Neural crest cell (in vitro differentiated cells): ENCODE data around the gene PRR5. TPM values are rescaled to one million over a fixed set of nuclear protein-coding genes. Genes with fewer than 3 reads are reported as not detected.
A peak's percentile ranks its signal among the peaks of the same experiment; 100 is the strongest.

ENCODE experiments used
- DNase-seq: peaks from one replicate; pipeline ENCODE4 v3.0.0; 2021; ENCODE audit warnings: low read depth, mixed read lengths, low spot score
- H3K27ac Mint-ChIP-seq: one replicate; pipeline ENCODE4 v1.8.0; 2021; ENCODE audit warnings: mild to moderate bottlenecking, mixed read lengths; ENCODE audit not compliant: unreplicated experiment
- H3K27me3 Mint-ChIP-seq: 2 replicates; pipeline ENCODE4 v1.8.0; 2021; ENCODE audit warnings: low read depth, mild to moderate bottlenecking, mixed read lengths
- H3K36me3 Mint-ChIP-seq: 2 replicates; pipeline ENCODE4 v1.8.0; 2021; ENCODE audit warnings: low read depth, mild to moderate bottlenecking, mixed read lengths
- H3K4me1 Mint-ChIP-seq: 2 replicates; pipeline ENCODE4 v1.8.0; 2021; ENCODE audit warnings: mixed read lengths
- H3K4me3 Mint-ChIP-seq: one replicate; pipeline ENCODE4 v1.8.0; 2021; ENCODE audit warnings: mild to moderate bottlenecking, mixed read lengths
- H3K9me3 Mint-ChIP-seq: 2 replicates; pipeline ENCODE4 v1.8.0; 2021; ENCODE audit warnings: mixed read lengths
- total RNA-seq: library from RNA; stranded (reverse); gene quantifications from 2 replicates; pipeline ENCODE4 v1.2.1, GENCODE V29; 2021
- TF ChIP-seq, protein P1 (sequence below): fragments of 200-600 bp; sonication (generic); conservative IDR thresholded peaks from 2 replicates; pipeline ENCODE4 v1.5.0; 2021; ENCODE audit warnings: antibody characterized with exemption, mild to moderate bottlenecking

Gene PRR5
- total RNA-seq, 1 donor from 2014 or later: 11.9 TPM

DNA sequence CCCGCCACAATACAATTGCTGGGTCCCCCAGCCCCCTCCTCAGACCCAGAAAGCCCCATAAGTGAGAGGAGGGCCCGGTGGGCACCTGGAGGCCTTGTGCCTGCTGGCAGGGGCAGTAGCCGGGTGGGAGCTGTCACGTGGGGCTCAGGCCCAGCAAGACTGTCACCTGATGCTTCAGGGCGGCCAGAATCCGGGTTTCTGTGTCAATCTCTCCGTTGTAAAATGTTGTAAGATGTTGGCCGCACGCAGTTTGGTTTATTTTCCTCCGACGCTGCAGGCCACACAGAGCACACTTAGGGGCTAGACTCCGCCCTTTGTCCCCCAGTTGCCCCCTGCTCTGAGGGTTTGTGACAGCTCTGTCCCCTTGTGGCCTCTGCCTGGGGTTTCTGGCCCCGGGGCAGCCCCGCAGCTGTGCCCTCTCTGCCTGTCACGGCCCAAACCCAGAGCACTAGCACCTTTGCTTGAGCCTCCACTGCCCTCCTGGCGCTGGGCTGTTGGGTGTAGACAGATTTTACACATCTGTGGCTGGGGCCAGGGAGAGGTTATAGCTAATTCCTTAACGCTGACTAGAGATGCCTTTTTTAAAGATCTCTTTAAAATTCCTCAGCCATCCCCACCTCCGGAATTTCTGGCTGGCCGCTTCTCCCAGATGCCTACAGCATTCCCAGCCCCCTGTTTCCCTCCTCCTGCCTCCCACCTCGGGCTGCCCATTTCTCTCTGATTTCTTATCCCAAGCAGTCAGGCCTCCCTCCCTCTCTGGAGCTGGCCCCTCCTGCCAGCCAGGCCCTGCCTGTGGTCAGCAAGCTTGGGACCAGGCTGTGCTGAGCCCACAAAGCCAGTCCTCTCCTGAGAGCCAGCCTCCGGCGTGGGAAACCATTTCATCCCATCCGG lies 3.2 kb upstream of the PRR5 start:
- no peak for DNase-seq
- Mint-ChIP-seq H3K27ac (peak overlapping the region; percentile 75), H3K9me3 (no peaks in the 10 kb centered on the region), H3K27me3 (peaks cover 12% of the 10 kb centered on the region), H3K36me3 (no peaks in the 10 kb centered on the region), H3K4me1 (peaks cover 31% of the 10 kb centered on the region), H3K4me3 (peak overlapping the region; percentile 72)
- TF ChIP-seq, protein P1, sequence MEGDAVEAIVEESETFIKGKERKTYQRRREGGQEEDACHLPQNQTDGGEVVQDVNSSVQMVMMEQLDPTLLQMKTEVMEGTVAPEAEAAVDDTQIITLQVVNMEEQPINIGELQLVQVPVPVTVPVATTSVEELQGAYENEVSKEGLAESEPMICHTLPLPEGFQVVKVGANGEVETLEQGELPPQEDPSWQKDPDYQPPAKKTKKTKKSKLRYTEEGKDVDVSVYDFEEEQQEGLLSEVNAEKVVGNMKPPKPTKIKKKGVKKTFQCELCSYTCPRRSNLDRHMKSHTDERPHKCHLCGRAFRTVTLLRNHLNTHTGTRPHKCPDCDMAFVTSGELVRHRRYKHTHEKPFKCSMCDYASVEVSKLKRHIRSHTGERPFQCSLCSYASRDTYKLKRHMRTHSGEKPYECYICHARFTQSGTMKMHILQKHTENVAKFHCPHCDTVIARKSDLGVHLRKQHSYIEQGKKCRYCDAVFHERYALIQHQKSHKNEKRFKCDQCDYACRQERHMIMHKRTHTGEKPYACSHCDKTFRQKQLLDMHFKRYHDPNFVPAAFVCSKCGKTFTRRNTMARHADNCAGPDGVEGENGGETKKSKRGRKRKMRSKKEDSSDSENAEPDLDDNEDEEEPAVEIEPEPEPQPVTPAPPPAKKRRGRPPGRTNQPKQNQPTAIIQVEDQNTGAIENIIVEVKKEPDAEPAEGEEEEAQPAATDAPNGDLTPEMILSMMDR: no peak

DNA sequence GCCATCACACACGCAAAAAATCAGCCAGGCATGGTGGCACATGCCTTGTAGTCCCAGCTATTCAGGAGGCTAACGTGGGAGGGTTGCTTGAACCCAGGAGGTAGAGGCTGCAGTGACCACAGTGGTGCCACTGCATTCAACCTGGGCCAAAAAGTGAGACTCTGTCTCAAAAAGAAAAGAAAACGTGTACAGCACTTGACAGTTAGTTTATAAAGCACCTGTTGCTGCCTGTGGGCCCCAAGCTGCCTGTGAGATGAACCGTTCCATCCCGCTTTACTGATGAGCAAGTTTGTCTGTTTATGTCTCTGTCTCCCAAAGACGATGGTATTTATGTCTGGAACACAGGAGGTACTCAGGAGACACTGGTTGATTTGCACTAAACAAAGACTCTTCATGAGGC lies 1.5 kb upstream of the PRR5 start:
- Mint-ChIP-seq H3K9me3 (no peaks in the 10 kb centered on the region), H3K36me3 (no peaks in the 10 kb centered on the region), H3K27ac (no peak overlapping the region), H3K4me1 (peaks cover 33% of the 10 kb centered on the region), H3K4me3 (no peak overlapping the region), H3K27me3 (peaks cover 14% of the 10 kb centered on the region)
- DNase-seq: no peak
- TF ChIP-seq, protein P1: no peak

DNA sequence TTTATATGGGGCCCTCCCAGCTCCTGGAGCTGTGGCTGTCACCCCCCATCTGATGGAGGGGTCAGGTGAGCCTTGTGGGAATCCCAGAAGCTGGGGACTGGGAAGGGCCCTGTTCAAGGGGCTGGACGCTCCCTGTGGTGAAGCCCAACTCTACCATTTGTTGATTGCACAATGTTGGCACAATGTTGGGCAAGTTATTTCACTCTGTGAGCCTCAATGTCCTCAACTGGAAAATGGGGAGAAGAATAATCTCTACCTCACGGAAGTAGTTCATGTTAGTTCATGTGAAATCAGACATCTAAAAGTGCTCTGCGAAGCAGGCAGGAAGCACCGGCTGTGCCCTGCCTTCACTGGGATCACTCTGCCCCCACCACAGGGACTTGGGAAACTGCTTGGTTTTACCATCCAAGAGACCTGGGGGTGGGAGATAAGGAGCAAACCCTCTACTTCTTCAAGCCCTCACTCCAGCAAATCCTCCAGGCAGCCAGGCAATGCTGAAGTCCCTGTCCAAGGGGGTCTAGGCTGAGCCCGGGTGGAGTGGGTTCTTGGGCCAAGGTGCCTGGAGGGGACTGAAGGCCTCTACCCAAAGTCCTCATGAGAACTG lies 715 bp upstream of the PRR5 start:
- DNase-seq: no peak
- H3K36me3 Mint-ChIP-seq: no peaks in the 10 kb centered on the region
- peak overlapping the region; percentile 61 for H3K4me3 Mint-ChIP-seq
- H3K27me3 Mint-ChIP-seq: peaks cover 14% of the 10 kb centered on the region
- H3K4me1 Mint-ChIP-seq: peaks cover 33% of the 10 kb centered on the region
- H3K27ac Mint-ChIP-seq: no peak overlapping the region
- TF ChIP-seq, protein P1: no peak
- H3K9me3 Mint-ChIP-seq: no peaks in the 10 kb centered on the region

DNA sequence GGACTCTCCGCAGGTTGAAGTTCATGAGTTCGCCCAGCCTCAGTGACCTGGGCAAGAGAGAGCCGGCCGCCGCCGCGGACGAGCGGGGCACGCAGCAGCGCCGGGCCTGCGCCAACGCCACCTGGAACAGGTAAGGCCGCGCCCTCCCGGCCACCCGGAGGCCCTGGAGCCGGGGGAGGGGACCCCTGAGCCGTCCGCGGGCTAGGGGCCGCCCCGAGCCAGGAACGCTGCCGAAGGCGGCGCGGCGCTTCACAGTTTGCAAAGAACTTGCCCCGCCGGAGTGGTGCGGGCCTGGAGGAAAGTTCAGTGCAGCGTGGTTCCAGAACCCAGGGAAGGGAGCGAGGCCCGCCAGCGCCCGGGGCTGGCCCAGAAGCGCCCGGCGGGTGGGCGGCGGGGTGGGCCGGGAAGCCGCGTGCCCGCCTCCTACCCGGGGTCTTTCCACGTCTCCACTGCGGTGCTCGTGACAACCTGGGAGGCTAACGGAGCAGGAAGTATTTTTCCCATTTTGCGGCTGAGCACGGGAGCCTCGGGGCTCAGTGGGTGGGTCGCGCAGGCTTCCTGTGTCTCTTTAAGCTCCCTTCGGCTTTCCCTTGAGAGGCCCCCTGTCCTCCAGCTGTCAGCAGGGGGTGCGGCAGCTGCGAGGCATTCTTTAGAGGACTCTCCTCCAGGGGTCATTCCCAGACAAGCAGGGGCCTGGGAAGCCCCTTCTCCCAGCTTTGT lies 635 bp downstream of the PRR5 start:
- H3K9me3 Mint-ChIP-seq: no peaks in the 10 kb centered on the region
- peaks cover 14% of the 10 kb centered on the region for H3K27me3 Mint-ChIP-seq
- H3K27ac Mint-ChIP-seq: no peak overlapping the region
- peaks cover 33% of the 10 kb centered on the region for H3K4me1 Mint-ChIP-seq
- peak overlapping the region; percentile 89 for H3K4me3 Mint-ChIP-seq
- no peaks in the 10 kb centered on the region for H3K36me3 Mint-ChIP-seq
- DNase-seq: peak; percentile 18
- TF ChIP-seq, protein P1: no peak

DNA sequence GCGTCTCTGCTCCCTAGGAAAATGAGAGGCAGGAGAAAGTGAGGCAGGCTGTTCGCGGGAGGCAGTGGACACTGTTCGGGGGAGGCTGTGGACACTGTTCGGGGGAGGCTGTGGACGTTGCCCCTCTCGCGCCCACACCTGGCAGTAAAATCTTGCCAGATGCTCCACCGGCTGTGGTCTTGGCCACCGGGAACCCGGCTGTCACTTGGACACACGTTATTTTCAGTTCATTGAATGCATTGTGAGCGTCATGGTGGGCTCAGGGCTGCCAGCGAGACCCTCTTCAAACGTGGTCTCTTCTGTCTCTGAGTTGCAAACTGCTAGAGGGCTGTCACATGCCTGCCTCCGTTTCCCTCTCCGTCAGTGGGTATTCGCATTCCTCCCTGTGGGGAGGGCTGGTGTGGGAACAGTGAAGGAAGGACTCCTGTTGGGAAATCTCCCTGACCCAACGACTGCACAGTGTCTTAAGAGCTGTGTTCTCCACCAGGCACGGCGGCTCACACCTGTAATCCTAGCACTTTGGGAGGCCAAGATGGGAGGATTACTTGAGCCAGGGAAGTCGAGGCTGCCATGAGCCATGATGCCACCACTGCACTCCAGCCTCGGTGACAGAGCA lies 1.4 kb downstream of the PRR5 start:
- Mint-ChIP-seq H3K27ac (no peak overlapping the region), H3K27me3 (peaks cover 14% of the 10 kb centered on the region)

More for the DNA sequence above, 1.4 kb downstream of the PRR5 start:
- TF ChIP-seq, protein P1: no peak
- Mint-ChIP-seq H3K4me1 (peaks cover 28% of the 10 kb centered on the region), H3K4me3 (peak overlapping the region; percentile 89), H3K9me3 (no peaks in the 10 kb centered on the region), H3K36me3 (no peaks in the 10 kb centered on the region)
- no peak for DNase-seq
